Pulmonary artery endothelial cell (primary cell): Measurements from ENCODE around the gene ZSWIM6. TPM values are rescaled to one million over a fixed set of nuclear protein-coding genes. Genes with fewer than 3 reads are reported as not detected.

Experiments
- DNase-seq: peaks from one replicate; pipeline ENCODE4 v3.0.0-alpha.2; 2011; ENCODE audit warnings: low read depth, low spot score
- total RNA-seq: library from RNA; depleted of rRNA; stranded (reverse); fragments of >200 nt; gene quantifications from 2 replicates; pipeline ENCODE4 v1.2.3, GENCODE V29; 2014

Gene ZSWIM6
- total RNA-seq, 1 donor from 2014 or later = 25.5 TPM

GRCh38 chr5:61532983-61533382 is 200.9 kb downstream of the ZSWIM6 start:
- no peak for DNase-seq

GRCh38 chr5:61534481-61535267 is 202.6 kb downstream of the ZSWIM6 start:
- DNase-seq = no peak

GRCh38 chr5:61535828-61536227 is 203.8 kb downstream of the ZSWIM6 start:
- DNase-seq = no peak

- no peak for DNase-seq
Observed at GRCh38 chr5:61536922-61537321, 204.9 kb downstream of the ZSWIM6 start.

GRCh38 chr5:61538722-61539501 is 206.9 kb downstream of the ZSWIM6 start:
- DNase-seq = no peak

- no peak for DNase-seq
Observed at GRCh38 chr5:61549530-61549929, 217.5 kb downstream of the ZSWIM6 start.

- DNase-seq = no peak
Observed at GRCh38 chr5:61551637-61552313, 219.7 kb downstream of the ZSWIM6 start.

GRCh38 chr5:61559146-61559545 is 227.1 kb downstream of the ZSWIM6 start:
- DNase-seq = no peak

GRCh38 chr5:61559722-61560121 is 227.7 kb downstream of the ZSWIM6 start:
- DNase-seq = no peak

- no peak for DNase-seq
Observed at GRCh38 chr5:61563401-61563800, 231.3 kb downstream of the ZSWIM6 start.

GRCh38 chr5:61567337-61567736 is 235.3 kb downstream of the ZSWIM6 start:
- no peak for DNase-seq

GRCh38 chr5:61569353-61569752 is 237.3 kb downstream of the ZSWIM6 start:
- DNase-seq = no peak

GRCh38 chr5:61570767-61571166 is 238.7 kb downstream of the ZSWIM6 start:
- no peak for DNase-seq

- DNase-seq = no peak
Observed at GRCh38 chr5:61572959-61573358, 240.9 kb downstream of the ZSWIM6 start.

- DNase-seq = no peak
Observed at GRCh38 chr5:61575103-61575502, 243.0 kb downstream of the ZSWIM6 start.

GRCh38 chr5:61575581-61575980 is 243.5 kb downstream of the ZSWIM6 start:
- DNase-seq = no peak

- no peak for DNase-seq
Observed at GRCh38 chr5:61576556-61576955, 244.5 kb downstream of the ZSWIM6 start.

- DNase-seq = no peak
Observed at GRCh38 chr5:61578858-61579503, 246.9 kb downstream of the ZSWIM6 start.

GRCh38 chr5:61582205-61582820 is 250.3 kb downstream of the ZSWIM6 start:
- no peak for DNase-seq

- DNase-seq = no peak
Observed at GRCh38 chr5:61582887-61583286, 250.8 kb downstream of the ZSWIM6 start.
